ENCODE results near the gene TLR8. TPM values are rescaled to one million over a fixed set of nuclear protein-coding genes. Genes with fewer than 3 reads are reported as not detected.

Gene TLR8
- total RNA-seq (2022; extraction: Qiagen RNA extraction; ENCODE audit: low read depth): not detected in 5 replicates

GRCh38 chrX:12906046-12906761 is at the start of gene TLR8:
TSS of gene TLR8 (plus strand) at chrX:12906620. CDS start at chrX:12906707, 87 bp downstream.

GRCh38 chrX:12866451-12867377 is 39.7 kb upstream of the TLR8 start, which contains the start of gene TLR7:
TSS of gene TLR7 (plus strand) at chrX:12867072. CDS start at chrX:12867579, 507 bp downstream.

Other genes starting within 250 kb of the TLR8 start
- gene PRPS2, start 115.2 kb upstream of the TLR8 start, total RNA-seq (2022; extraction: Qiagen RNA extraction; ENCODE audit: low read depth): 36.7 to 45.7 TPM (median 43.7 TPM) in 5 replicates
- not detected in 5 replicates for gene TLR7, start 39.5 kb upstream of the TLR8 start, total RNA-seq (2022; extraction: Qiagen RNA extraction; ENCODE audit: low read depth)
- 5,069 to 8,579 TPM (median 6,177 TPM) in 5 replicates for gene TMSB4X, start 68.5 kb downstream of the TLR8 start, total RNA-seq (2022; extraction: Qiagen RNA extraction; ENCODE audit: low read depth)
- gene FAM9C, start 138.0 kb downstream of the TLR8 start, total RNA-seq (2022; extraction: Qiagen RNA extraction; ENCODE audit: low read depth): not detected in 5 replicates